ENCODE results near the gene LRFN3.

DNA sequence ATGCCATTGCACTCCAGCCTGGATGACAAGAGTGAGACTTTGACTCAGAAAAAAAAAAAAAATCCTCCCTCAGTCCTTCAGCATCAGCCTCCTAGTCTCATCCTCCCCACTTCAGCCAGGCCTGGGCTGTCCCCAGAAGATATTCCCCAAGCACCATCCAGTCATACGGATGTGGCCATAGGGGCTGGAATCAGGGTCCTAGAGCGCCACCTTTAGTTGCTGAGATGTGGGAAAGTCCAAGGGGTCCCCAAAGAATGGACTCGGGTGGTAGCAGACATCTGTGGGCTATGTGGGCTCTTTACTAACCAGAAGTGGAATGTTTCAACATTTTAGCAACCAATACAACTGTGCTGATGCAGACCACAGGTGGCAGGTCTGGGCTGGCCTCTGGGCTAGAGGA lies 25.0 kb upstream of the LRFN3 start:
- no peak for TF ChIP-seq CTCF (IDR thresholded peaks at IDR 0.05; ENCODE audit: low read length)
- TF ChIP-seq EZH2 (optimal IDR thresholded peaks at IDR 0.05; ENCODE audit: low read depth, low read length) = no peak
- TF ChIP-seq EZH2phosphoT487 (IDR thresholded peaks at IDR 0.05; ENCODE audit: low read length) = no peak
